HG03175 (cell line): ENCODE results near the gene CMIP.

Source experiments
- ATAC-seq: cut with Tn5 transposase; IDR thresholded peaks from one replicate; pipeline ENCODE4 v1.9.1; 2021; ENCODE audit warnings: mild to moderate bottlenecking, moderate library complexity; ENCODE audit not compliant: unreplicated experiment

CMIP gene

DNA sequence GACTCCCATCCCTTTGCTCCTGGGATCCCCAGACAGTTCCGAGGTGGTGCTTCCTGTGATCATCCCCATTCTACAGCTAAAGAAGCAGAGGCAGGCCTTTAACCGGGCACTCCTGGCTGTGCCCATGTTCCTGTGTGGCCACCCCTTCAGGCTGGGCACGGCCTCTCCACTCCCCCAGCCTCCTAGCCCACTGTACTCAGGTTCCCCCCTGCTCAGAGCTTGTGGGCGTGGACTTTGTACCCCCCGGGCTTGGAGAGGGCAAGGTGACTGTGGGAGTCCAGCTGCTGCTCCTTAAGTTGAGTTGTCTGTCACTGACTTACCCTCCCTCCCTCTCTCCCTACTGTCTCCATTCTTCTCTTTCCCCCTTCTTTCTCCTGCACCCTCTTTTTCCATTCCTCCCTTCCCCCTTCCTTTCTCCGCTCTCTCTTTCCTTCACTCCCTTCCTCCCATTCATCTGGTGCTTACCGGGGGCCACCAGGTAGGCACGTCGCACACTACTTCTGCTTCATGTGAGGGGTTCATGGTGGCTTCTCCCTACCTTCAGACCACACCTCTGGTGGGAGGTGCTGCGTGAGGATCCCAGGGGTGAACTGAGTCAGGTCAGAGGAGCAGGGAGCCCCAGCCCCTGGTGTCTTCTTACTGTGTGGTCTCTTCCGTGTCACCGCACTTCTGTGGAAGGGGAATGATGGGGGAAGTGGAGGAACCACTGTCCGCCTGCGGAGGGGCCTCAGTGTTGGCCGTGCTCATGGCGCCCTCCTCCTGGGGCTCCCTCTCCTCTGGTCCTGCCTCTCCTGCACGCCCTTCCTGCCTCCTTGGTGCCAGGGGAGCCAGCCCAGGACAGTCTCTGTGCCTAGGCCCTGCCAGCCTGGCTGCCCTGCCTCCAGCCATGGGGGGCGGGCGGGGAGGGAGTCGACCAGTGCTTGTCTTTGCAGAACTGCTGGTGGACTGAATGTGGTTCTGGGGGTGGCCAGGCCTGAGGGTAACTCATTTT, 29.7 kb downstream of the CMIP start:
- no peak for ATAC-seq

DNA sequence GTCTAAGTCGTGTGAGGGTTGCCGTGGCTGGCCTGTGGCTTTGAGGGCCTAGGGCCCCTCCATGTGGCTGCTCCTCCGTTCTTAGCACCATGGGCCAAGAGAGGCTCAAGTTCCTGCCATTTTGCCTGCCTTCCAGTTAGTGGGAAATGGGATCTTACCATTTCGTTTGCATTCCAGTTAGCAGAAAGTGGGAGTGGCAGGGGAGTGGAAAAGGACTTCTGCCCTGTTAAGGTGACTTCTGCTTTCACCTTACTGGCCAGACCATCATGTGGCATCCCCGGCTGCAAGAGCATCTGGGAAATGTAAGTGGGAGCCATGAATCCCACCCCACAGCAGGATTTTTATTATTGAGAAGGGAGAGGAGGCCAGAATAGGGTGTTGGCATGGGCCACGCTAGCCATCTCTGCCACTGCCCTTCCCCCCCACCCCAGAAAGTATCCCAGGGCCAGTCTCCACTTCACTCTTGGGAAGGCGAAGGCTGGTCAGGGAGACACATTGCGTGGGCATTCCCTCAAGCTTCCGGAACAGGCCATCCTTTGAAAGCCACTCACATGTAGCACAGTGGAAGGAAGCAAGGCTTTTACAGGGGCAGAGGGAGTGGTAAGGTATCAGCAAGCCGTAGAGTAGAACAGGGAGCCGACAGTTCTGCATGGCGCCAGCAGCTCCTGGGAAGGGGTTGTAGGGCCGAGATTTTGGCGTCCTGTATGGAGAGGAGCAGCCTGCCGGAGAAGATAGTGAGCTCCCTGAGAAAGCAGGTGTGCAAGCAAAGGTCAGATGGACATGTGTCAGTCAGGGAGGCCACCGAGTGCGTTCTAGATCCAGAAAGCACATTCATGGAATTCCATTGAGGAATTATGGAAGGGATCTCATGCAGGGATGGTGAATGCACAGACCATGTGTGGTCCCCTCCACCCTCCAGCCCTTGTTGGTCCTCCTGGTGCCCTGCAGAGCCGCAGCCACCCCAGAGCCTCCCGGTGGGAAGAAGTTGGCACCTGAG, 33.4 kb downstream of the CMIP start:
- ATAC-seq = no peak

DNA sequence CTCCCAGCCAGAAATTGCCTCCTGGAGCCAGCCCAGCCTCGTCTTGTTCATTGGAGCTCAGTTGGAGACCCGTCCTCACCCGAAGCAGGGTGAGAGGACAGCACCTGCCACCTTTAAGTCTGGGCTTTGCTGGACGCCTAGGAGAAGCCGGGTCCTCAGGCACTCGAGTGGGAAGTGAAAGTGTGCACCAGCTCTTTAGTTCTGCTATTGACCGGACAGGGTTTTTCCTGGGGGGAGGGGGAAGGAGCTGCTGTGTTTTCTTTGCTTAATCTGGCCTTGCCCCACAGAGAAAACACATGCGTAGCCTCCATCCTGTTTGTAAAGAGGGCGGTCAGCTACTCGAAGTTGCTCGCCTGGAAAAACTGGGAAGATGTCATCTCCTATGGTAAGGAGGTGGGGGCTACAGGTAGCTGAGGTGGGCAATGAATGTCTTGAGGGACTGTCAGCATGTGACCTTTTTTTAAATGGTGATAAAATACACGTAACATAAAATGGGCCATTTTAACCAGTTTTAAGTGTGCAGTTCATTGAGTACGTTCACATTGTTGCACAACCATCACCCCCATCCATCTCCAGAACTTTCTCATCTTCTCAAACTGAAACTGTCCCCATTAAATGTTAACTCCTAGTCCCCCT, 34.4 kb downstream of the CMIP start:
- ATAC-seq = peak; percentile 58

DNA sequence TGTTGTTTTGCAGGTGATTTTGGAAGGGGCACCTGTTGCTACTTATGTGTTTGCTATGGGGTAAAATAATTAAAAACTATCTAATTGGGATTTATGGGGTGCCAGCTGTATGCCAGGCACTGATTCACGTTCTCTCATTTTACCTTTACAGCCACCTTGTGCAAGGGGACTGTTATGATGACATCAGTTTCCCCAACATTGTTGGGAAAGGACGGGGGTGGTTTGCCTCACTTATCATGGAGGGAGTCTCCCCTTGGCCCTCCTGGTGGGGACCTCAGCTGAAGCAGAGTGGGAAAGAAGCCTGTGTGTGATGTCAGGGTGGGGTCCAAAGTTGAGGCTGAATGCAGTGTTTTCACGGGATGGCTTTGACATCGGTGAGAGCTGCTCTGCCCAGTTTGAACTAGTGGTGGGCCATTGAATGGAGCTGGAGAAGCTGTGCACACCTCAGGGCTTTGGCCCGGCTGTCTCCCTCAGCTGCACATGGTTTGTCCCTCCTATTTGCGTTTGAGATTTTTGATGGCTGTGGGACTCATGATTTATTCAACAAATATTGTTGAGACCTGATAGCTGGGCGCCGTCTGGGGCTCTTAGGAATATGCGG, 36.1 kb downstream of the CMIP start:
- peak; percentile 4 for ATAC-seq

DNA sequence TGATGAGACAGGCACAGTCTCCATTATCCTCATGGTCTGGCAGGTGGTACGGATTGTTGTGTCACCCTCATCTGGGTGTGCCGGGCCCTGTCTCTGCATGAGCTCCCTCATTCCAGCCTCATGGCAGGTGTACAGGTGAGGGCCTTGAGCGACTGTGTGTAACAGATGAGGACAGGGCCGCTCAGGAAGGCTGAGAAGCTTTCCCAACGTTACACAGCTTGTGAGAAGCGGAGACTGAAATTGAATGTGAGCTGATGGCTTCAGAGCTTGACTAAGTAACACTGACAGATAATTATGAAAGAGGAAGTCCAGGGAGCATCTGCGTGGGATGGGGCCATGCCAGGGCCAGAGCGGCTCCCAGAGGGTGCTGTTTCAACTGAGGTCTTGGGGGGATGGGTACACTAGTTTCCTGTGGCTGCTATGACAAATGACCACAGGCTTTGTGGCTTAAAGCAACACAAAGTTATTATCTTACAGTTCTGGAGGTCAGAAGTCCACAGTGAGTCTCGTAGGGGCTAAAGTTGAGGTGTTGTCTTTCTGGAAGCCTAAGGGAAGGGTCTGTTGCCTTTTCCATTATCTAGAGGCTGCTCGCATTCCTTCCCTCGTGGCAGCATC, 36.7 kb downstream of the CMIP start:
- ATAC-seq = peak; percentile 89

DNA sequence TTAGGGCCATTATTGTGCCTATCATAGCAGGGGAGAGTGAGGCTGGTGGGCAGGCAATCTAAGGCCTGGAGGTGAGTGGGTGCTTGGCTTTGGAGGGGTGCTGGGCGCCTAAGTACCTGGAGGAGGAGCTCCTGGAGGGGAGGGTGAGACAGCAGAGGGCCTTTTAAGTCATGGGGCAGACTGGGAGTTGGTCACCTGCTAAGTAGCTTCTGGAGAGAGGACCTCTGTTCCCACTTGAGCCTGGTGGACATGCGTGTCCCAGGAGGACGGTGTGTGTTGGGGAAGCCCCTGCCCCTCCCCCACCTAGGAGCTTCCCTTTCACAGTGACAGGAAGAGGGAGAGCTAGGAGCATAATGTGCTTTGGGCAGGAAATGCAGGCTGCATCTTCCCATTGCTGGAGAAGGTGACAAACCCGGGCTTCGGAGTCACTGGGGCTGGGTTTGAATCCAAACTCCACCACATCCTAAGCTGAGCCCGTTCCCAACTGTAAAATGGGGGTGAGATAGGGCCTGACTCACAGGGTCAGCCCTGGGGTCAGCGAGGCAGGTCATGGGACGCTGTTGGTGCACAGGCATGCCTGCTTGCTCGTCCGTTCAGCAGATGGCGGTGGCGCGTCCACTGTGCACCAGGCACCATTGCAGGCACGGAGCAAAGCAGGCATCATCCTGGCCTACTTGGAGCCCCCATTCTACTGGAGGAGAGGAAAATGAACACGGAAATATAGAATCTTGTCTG, 37.9 kb downstream of the CMIP start:
- no peak for ATAC-seq

DNA sequence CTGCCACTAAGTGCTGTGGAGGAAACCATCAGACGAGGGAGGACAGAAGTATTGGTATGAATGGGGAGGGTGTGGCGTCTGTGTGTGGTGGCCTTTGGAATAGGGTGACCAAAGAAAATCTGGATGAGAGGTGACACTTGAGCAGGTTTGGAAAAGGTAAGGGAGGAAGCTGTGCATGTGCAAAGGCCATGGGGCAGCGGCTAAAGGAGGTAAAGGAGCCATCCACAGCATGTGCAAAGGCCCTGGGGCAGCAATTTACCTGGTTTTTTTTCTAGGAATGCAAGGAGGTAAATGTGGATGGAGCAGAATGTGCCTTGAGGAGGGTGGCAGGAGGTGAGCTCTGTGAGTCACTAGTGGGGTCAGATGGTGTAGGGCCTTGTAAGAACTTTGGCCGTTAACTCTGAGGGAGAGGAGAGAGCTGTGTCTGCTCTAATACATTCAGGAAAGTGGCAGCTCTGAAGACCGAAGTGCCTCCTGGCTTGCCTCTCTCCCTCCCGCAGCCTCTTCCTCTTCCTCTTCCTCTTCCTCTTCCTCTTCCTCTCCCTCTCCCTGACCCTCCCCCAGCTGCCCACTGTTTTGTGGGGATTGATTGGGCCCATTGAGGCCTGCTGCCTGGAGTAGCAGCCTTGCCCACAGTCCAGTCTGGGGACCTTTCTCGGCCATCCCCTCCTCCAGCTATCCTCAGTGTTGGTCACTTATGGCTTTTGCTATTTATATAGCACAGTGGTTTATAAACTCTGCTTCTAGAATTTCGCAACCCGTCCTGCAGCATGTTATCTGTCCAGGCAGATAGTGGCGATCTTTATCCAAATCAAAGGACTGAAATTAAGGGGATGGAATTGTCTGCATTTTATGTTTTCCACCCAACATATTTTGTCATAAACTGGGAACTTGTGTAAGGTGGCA, 38.7 kb downstream of the CMIP start:
- no peak for ATAC-seq

DNA sequence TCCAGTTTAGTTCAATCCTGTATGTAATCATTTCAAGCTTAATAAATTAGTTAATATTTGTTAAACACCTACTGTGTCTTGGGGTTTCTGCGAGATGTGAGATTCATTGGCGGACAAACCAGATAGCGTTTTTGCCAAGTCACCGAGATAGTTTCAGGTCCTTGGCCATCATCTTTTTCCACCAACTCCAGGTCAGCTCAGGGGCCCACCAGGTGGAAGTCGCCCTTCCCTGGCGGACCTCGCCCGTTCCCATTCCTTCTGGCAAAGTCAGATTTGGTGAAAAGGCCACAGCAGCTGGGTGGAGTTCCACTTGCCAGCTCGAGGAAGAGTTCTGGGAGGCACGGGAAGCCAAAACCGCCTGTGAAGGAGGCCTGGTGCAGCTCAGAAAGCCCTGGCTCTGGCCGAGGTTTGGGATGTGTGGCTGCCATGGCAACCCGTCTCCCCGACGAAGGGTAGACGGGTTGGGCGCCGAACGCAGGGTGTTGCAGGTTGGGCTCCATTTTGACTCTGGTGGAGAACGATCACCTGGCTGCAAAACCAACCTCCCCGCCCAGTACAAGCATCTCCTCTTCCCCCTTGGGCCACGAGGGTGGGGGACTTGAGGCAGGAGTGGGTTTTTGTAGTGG, 39.5 kb downstream of the CMIP start:
- ATAC-seq = no peak

DNA sequence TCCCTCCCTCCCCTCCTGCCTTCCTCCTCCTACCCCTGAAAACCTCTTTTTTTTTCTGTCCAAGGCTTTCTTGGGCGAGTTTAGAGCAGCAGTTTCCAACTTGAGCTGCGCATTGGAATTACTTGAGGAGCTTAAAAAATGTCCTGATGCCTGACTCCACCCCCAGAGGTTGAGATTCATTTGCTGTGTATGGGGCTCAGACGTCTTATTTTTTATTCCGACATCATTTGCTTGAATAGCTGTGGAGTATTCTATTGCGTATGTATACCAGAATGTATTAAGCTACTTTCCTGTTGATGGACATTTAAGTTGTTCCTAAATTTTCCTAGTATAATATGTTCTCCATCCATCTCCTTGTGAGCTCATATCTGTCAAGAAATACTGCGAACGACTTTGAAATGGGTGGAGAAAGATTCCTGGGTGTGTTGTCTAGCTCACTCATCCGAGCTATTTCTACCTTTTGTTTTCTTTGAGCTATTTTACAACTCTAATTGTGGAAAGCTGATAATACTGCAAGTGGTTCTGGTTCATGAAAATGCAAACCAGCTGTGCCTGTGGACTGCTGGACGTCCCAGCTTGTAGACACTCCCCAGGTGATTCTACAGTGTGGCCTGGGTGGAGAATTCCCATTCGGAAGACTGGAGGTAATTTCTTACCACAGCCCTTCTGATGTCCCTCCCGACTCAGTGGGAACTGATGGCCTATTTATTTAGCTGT, 40.5 kb downstream of the CMIP start:
- no peak for ATAC-seq

DNA sequence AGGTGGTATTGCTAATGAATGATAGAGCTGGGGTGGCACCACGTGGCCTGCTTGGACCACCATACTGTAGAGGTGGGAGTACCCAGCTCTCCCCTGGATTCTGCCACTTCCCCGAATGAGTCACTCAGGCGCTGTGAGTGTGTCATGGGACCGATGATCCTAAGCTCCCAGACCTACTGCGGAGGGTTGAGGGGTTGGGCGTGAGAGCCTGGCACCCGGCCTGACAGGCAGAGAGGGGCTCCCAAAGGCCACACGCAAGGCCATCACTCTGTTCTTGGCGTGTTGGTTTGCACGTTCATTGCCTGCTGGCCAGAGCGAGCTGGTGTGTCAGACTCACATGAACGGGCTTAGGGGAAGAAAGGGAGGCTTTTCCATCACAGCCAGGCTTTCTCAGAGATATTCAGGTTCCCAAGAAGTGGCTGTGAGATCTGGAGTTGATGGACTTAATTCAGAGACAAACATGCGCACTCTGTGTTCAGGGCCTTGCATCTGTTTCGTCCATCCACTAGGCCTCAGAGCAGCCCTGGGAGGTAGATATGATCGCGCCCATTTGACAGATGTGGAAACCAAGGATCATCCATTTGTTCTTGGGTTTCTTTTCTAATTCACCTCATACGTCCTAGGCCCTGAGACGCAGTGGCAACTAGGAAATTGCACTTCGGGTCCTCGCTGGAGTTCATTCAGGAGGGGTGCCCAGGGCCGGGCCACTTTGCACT, 41.4 kb downstream of the CMIP start:
- ATAC-seq = no peak

DNA sequence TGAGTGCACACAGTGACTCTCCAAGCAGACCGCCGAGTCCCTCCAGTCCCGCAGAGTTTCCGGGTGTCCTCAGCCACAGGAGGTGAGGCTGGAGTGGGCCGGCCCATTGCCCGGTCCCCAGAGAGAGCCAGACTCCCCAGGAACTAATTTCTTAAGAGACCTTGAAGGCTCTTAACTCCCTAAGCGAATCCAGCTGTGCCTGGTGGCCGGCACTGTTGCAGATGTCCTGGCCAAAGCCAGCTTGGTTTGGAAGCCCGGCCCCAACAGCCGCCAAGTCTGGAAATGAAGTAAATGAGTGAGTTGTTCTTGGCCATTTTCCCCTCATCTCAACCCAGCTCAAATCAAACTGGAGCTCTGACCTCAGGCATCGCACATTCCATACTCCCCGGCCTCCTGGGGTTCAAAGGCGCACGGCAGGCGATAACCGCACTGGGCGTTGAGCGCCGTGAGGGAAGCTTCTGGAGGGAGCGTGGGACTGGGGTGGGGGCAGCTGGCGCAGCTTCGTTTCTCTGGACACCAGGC, 42.0 kb downstream of the CMIP start:
- ATAC-seq = no peak

DNA sequence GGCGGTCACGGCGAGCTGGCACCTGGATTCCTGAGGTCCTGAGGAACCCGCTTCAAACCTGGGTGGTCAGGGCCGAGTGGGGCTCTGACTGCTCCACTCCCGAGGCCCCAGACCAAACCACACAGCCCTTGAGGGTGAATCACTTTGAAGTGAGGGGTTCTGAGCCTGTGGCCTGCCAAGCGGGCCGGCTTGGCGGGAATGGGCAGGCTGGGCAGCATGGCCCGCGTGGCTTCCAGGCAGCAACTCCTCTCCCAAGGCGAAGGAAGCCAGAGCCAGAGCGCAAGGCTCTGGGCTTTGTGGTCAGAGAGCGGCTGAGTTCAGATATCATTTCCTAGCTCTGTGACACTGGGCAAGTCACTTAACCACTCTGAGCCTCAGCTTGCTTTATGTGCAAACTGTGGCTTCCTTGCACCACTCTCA, 42.7 kb downstream of the CMIP start:
- ATAC-seq = no peak

DNA sequence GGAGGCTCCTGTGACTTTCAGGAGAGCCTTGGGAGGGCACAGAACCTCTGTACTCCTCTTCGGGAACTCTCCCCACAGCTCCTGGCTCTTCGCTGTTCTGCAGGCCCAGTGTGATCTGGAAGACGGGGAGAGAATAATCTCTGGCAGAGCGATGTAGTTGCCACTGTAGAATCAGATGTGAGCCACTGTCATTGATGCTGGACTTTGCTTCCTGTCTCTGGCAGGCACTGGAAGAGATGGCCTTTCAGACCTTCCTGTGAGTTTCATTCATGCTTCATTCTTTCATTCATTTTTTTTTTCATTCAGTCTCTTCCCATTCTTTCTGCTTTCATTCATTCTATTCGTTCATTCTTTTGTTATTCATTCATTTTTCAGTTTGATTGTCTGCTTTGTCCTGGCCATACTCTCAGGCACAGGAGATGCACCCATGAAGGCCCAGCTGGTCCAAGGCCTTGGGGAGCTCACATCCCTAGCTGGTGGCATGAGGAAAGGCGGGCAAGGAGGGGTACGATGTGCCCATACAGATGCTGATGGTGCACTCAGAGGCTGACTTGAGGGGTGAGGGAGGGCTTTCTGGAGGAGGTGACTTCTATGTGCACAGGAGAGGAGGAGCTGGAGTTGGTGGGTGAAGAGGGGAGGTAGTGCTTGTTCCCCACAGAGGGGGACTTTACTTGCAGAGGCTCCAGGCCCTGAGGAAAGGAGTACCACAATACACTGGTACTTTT, 44.2 kb downstream of the CMIP start:
- no peak for ATAC-seq

DNA sequence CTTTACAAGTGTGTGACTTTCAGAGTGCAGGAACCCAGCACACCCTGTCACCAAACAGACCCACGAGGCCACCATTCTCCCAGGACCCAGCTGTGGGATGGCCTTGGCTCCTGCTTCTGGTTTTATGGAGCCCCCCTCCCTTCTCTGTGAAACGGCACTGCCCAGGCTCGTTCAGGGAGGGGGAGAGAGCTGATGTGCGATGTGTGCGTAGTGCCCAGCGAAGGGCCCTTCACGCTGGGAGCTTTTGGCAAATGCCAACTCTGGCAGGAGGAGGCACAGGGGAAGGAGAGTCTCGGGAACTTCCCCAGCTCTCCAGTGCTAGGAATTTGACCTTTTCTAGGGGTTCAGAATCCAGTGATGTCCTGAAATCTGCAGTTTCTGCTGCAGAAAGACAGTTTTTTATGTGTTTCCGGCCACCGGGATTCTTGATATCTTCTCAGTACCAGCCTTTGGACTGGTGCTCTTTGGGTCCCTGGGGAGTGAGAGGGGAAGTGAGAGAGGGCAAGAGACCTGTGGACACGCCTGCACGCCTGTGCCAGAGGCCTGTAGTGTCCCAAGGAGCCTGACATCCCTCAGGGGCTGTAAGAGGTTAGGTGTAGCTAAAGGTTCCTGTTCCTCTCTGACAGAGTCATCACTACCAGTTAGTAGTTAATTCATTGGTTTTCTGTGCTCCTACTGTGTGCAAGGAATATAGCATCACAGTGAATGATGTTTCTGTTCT, 45.1 kb downstream of the CMIP start:
- ATAC-seq = no peak

DNA sequence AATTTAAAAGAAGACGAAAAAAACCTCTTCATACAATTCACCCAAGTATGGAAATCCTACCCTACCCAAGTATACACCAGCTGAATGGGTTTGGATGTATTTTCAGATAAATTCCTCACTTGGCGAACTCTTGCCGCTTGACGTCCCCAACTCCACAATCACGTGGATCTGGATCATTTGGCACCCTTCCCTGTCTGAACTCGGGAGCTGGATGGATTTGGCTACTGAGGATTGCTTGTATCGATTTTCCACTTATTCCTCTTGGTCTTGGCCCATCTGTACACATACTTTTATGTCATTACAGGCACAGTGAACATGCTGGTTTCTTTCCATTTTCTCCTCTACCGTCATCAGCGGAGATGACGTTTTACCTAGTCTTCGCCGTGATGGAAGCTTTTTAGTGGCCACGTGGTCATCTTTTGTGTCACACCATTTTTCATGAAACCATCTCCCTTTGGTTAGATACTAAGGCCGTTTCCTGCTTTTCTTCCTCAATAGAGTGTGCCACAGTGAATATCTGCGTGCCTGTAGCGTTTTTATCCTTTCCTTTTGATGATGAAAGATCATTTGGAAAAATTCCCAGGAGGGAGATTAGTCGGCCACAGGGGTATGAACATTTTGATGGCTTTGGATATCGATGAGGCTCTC, 47.1 kb downstream of the CMIP start:
- ATAC-seq = no peak
